Fibroblast of skin of left quadriceps (primary cell): ENCODE data around the gene FOXQ1.
"Not testable (repeated sequence)": the region's sequence is repeated elsewhere in the genome, so short reads cannot be mapped to it uniquely, and the experiment has no call there.

Experiments used
- DNase-seq, 2 experiments: peaks; one replicate each; pipeline ENCODE4 v3.0.0-alpha.2; 2013; ENCODE audit warnings: low read depth in 2 of 2

Gene FOXQ1

DNA sequence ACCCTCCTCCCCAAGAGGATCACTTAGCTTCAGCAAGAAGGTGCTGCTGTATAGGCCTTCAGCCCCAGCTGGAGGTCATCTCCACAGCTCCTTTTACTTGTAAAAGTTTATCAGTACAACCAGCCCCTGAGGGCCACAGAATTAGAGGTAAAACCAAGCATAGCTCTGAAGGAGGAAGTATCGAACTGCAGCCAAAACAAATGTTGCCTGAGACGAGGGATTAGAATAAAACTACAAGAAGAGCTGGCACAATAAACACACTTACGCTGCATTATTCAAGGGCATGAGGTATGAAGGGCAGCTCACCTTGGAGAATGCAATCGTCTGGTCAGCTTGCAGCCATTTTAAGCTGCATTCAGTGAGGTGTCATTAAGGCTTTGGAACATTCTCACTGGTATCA, 21.1 kb upstream of the FOXQ1 start:
- DNase-seq = no peak

DNA sequence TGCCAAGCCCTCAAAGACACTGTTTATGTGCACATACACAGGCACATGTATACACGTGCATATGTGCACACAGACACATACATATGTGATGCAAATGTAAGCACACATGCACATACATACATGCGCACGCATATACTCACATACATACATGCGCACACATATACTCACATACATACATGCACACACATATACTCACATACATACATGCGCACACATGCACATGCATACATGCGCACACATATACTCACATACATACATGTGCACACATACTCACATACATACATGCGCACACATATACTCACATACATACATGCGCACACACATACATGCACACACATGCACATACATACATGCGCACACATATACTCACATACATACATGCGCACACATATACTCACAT, 20.5 kb upstream of the FOXQ1 start:
- no peak for DNase-seq

DNA sequence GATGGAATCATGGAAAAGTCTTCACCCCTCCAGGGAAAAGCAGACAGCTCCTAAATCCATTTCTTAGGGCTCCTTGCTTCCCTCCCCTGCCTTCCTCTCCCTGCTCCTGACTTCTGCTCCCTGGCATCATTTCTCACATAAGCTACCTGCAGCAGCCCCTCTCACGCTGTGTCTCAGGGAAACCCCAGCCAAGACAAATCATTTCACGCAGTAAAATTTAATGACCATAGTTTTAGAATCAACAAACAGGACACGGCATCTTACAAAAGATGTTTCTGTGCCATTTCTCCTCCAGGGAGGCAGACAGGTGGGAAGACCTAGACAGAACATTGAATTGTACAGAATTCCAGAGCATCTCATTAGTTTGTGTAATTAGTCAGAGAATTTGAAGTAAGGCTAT, 16.5 kb upstream of the FOXQ1 start:
- DNase-seq = no peak

DNA sequence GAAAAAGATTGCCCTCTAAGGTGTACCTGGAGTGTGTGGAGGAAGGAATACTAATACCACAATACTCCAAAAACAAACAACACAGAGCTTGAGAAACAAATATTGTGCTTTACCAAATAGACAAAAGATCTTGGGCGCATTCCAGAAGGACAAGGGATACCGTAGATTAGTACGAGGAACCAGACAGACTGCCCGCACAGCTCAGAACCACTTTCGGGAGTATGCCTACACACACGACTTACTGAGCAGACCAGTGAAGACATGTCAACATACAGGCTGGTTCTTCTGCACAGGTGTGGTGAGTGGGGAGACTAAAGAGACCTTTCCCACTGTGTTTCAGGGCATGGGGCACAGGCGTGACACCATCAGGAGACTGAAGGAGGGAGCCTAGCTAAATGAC, 15.8 kb upstream of the FOXQ1 start:
- no peak for DNase-seq

DNA sequence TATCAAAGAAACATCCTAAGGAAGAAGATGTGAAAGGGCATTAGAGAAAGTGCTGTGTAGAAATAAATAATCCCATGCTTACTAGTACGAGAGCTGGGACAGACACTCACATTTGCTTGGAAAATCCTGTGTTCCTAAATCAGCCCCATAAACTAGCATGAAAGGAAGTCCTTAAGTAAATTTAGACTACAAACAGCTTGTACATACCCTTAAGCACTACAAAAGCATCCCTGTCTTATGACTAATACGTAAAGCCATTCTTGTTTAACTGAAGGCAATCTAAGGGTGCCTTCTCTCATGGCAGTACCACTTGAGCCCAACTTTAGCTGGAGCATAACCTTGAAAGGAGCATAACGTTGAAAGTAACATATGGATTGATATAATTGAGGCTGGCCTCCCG, 15.4 kb upstream of the FOXQ1 start:
- no peak for DNase-seq

DNA sequence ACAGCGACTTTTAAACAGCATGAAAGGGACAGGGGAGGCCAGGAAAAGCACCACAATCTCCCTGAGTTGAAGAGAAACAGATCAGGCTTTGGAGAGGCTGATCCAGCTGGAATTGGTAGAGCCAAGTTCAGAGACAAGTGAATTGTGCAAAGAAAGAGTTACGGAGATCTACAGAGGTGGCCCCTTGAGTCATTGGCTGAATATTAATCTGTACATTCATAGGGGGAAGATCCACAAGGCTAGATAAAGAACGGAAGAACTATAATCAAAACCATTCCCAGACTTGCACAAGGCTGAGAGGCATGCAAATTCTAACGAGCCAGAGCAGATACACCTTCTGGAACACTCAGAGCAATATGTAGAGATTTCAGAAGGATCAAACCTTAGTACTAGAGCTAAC, 14.2 kb upstream of the FOXQ1 start:
- DNase-seq = peak; percentile 79

DNA sequence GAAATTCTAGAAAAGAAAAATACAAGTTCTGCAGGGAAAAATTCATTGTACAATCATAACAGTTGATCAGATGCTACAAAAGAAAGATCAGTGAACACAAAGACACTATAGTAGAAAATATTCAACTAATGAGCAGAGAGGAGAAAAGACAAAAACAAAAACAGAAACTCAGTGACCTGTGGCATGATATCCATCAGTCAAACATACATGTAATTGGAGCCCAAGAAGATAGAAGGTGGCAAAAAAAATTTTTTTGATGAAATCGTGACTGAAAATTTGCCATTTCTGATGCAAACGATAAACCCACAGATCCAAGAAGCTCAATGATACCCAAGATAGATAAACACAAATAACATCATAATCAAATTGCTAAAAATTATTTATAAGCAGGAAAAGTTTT, 13.1 kb upstream of the FOXQ1 start:
- no peak for DNase-seq

DNA sequence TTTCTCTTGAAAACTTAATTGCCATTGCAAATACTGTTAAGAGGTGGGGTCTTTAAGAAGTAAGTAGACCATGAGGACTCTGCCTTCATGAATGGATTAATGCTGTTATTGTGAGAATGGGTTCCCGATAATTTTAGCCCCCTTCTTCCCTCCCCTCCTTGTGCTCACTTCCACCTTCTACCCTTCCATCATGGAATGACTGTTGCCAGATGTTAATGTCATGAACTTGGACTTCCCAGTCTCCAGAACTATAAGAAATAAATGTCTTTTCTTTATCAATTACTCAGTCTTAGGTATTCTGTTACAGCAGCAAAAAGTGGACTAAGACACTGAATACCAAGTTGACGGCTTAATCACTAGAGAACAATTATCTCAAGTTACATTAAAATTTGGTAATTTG, 5.8 kb upstream of the FOXQ1 start:
- DNase-seq = no peak

DNA sequence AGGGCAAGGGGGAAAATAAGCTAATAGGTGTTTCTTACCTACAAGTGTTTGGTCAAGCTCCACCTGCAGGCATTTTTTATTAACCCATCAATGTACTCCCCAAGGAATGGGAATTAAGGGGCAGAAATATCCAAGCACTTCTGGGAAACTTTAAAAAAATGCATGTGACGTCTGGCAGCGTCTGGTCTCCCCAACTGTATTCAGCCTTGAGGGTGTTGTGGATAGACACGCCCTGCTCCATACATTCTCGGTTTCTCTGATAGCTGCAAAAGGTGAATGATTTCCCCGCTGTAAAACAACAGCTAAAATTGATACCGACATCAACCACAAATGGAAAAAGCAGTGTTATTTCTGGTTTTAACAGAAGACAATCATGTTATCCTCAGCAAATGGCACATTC, 2.5 kb upstream of the FOXQ1 start:
- DNase-seq = no peak

DNA sequence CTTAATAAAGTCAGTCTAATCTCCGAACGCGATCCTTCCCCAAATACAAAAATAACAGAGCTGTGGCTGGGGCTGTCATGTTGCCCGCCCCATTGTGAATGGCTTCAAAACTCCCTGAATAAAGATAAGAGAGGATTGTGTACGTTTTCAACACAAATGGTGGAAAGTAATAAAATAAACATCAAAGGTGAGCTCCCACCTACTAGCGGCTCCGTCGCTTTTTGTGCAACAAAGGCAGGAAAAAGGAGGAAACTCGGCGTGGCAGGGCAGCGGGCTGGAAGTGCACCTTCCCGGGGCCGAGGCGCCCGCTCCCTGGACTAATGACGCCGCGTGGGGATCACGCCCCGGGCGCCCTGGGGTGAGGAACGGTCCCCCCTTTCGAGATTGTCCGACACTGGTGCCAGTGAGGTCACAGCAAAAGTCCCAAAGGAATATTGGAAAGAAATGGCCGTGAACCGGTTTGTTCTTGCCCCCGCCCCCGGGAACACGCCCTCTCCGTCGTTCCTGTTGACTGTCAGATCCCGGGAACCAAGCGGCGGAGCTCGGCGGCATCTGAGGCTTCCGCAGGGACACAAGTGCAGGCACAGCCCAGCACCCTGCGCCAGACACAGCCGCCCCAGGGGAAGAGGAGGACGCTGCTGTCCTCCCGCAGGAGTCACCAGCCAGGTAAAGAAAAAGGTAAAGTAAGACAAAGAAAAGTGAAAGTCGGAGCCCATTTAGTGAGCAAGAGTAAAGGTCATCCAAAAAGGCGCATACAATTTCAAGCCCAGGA, 1.1 kb upstream of the FOXQ1 start:
- DNase-seq = no peak

DNA sequence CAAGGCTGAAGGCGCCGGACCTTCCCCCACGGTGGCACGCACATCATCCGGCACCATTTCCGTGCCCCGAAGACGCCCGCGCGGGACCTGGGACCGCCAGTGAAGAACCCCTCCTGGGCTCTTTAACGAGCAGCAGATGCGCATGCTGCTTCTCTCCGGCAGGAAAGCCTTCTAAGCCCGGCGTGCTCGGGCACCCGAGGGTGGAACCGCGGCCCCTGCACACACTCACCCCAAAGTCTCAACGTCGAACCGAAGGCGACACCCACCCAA, 240 bp downstream of the FOXQ1 start:
- no peak for DNase-seq

DNA sequence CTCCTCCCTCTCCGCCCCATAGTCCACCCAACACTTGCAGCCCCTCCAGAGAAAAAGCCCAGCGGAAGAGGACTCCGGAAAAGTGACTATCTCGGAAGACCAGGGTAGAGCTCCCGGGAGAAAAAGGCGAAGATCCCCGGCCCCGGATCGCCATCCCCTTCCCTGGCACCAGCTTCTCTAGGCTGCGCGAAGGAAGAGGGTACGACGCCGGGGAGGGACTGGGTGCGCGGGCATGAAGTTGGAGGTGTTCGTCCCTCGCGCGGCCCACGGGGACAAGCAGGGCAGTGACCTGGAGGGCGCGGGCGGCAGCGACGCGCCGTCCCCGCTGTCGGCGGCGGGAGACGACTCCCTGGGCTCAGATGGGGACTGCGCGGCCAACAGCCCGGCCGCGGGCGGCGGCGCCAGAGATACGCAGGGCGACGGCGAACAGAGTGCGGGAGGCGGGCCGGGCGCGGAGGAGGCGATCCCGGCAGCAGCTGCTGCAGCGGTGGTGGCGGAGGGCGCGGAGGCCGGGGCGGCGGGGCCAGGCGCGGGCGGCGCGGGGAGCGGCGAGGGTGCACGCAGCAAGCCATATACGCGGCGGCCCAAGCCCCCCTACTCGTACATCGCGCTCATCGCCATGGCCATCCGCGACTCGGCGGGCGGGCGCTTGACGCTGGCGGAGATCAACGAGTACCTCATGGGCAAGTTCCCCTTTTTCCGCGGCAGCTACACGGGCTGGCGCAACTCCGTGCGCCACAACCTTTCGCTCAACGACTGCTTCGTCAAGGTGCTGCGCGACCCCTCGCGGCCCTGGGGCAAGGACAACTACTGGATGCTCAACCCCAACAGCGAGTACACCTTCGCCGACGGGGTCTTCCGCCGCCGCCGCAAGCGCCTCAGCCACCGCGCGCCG, 822 bp downstream of the FOXQ1 start:
- no peak for DNase-seq

DNA sequence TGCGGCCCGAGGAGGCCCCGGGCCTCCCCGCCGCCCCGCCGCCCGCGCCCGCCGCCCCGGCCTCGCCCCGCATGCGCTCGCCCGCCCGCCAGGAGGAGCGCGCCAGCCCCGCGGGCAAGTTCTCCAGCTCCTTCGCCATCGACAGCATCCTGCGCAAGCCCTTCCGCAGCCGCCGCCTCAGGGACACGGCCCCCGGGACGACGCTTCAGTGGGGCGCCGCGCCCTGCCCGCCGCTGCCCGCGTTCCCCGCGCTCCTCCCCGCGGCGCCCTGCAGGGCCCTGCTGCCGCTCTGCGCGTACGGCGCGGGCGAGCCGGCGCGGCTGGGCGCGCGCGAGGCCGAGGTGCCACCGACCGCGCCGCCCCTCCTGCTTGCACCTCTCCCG, 1.5 kb downstream of the FOXQ1 start:
- no peak for DNase-seq

DNA sequence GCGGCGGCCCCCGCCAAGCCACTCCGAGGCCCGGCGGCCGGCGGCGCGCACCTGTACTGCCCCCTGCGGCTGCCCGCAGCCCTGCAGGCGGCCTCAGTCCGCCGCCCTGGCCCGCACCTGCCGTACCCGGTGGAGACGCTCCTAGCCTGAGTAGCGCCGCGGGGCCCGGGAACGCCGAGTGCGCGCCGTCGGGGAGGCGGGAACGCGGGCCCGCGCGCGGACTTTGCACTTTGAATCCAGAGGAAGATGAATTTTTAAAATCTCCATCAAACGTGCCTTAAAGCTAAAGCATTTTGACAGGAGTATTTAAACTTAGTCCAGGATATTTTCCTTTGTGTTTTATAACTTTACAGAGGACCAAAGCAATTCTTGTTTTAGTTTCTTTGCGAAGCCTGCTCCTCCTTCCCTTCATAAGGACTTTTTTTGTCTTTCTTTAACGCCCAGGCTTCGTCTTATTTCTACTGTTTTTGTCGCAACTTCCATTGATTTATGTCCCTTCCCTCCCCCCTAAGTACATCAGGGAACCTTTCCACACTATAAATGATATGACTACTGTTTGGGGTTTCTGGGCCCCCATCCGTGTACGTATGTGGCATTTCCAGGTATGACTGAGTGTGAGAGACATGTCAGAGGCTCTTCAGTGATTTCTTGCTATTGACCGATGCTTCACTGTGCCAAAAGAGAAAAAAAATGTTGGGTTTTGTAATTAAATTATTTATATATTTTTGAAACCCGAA, 2.0 kb downstream of the FOXQ1 start:
- DNase-seq = no peak

DNA sequence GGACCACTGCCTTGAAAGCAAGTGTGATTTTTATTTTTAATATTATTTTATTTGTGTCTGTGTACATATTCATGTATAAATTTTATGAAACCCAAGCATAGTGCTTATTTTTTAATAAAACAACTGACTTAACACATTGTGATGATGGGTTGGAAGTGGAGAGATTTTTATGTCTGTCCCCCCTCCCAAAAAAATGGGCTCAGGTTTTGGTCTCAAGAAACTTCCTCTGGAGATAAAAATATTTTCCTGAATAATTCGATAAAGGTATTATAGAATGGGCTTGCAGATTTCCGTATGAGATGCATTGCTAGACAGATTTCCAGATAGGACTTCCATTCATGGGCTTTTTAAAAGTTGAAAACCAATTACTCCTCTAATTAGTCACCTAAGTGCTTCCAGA, 2.7 kb downstream of the FOXQ1 start:
- DNase-seq = no peak

DNA sequence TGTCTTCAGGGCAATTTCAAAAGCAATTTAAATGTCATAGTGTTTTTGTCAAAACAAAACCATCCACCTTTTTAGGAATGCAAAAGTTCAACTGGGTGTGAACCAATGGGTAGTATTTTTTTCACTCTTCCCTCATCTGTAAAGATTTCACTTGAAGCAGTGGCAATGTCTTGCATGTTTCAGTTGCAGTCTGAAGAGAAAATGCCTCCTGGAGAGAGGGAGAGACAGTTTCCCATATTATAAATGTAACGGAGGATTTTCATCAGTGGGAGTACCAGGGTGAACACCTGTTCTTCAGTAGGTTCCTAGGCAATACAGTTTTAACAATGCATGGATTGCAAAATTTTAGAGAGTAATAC, 3.3 kb downstream of the FOXQ1 start:
- DNase-seq = no peak

DNA sequence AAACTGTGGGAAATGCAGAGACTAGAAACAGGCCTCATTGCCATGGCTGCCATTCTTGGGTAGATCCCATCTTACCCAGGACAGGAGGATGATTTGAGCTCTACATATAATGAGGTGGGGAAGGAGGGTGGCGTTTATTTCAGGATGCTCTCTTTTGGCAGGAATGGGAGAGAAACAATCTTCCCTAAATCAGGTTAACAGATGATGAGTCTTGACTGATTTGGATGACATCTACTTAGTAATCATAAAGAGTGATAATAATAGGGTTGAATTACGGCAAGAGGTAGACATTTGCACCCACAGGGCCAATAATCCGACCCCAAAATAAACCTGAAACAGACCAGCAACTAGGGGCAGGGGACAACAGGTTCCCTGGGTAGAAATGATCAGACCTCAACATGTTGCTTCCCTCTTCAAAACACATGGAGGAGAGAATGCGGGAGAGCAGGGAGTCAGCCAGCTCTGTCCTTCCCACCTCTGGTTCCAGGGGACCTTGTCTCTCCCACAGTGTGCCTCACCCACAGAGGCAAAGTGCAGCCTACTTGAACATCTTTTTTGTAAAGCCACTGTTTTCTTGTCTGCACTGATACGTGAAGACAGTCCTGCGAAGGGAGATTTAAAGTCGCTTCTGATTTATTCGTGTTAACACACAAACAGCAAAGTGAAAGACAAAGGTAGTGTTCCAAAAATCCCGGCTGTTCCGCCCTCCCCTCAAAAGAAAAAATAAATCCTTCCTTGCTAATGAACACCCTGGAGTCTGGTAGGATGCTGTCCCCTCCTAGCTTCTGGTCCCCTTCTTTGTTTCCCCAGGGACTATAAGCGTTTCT, 3.9 kb downstream of the FOXQ1 start:
- DNase-seq = no peak

DNA sequence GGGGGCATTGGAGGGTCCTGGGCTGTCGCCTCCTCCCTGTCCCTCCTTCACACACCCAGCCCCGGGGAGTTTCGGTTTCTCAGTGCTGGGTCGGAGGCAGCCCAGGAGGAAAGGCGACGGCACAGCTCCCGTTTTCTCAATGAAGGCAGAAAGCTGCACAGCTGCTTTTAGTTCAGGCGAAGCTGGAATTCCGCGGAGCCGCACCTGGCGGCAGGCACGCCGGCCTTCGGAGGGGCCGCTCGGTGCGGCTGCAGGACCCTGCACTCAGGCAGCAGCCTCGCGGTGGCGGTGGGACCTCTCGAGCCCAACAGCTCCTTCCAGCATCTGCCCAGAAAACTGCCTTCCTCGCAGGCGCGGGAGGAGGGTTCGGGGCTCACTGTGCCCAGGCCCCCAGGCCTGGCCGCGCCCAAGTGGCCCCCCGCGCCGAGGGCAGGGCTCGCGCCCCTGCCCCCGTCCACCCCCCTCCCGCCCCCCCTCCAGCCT, 4.6 kb downstream of the FOXQ1 start:
- no peak for DNase-seq

DNA sequence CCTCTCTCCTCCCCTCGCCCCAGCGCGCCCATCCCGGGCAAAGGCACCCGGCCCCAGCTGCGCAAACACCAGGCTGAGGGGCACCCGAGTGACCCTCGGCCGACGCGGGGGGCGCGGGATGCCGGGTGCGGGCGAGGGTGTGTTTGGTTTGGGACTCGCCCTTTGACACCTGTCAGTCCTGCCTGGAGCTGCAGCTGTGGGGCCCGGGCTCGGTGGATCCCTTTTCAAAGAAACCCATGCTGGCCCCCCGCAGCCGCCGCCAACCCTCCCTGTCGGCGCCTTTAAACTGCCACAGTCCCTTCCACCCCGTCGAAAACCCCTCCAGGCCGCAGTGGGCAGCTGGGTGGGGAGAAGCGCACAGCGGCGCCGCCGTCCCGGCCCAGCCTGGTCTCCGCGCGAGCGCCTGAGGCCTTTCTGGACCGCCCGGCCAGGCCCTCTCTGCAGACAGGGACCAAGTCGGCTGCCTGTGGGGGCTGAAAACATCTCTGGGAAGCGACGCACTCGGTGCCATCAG, 5.5 kb downstream of the FOXQ1 start:
- no peak for DNase-seq

DNA sequence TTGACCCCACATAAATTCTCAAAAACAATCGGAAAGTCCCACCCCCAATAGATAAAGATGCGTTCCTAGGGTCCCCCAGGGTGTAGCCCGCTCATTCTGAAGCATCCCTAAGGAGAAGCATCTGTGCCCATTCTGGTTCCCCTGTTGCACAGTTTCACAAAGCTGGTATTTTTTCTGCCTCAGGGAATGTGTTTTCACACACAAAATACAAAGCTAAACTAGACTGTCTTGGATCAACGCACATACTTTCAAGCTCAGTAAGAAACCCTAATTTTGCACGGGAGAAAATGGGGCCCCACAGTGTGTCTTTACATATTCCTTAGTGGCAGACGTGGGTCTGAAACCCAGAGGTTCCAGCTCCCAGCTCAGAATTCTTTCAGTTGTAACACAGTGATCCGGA, 6.1 kb downstream of the FOXQ1 start:
- no peak for DNase-seq

DNA sequence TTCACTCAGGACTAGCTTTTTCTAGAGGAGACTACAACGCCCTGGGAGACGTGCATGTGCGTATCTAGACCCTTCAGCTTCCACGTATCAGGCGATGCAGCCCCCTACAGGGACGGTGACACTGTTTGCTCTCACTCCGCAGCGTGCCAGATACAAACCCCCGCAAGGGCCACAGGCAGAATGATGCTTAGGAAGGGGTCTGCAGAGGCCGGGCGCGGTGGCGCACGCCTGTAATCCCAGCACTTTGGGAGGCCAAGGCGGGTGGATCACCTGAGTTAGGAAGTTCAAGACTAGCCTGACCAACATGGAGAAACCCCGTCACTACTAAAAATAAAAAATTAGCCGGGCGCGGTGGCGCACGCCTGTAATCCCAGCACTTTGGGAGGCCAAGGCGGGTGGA, 6.7 kb downstream of the FOXQ1 start:
- not testable (repeated sequence) for DNase-seq

DNA sequence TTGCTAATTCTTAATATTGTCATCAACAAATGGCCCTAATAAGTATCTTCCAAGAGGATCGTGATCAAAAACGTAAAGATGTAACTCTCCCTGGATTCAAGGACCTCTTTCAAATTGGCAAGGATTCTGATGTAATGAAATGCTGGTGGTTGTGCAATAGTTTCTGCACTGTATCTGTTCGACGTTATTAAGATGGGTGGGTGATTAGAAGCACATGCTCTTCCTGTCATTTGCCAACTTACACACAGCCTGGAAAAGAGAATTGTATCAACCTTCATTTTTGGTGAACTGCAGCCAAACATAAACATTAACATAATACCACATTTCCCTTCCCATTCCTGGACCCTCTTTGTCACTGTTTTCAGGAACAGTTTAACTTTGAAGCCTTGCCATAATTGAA, 9.8 kb downstream of the FOXQ1 start:
- peak; percentile 88 to 89 for DNase-seq
